ENCODE data around the gene NEAT1. TPM values are rescaled to one million over a fixed set of nuclear protein-coding genes. Genes with fewer than 3 reads are reported as not detected.

NEAT1 gene
- total RNA-seq, 1 donor, result 818 TPM

DNA sequence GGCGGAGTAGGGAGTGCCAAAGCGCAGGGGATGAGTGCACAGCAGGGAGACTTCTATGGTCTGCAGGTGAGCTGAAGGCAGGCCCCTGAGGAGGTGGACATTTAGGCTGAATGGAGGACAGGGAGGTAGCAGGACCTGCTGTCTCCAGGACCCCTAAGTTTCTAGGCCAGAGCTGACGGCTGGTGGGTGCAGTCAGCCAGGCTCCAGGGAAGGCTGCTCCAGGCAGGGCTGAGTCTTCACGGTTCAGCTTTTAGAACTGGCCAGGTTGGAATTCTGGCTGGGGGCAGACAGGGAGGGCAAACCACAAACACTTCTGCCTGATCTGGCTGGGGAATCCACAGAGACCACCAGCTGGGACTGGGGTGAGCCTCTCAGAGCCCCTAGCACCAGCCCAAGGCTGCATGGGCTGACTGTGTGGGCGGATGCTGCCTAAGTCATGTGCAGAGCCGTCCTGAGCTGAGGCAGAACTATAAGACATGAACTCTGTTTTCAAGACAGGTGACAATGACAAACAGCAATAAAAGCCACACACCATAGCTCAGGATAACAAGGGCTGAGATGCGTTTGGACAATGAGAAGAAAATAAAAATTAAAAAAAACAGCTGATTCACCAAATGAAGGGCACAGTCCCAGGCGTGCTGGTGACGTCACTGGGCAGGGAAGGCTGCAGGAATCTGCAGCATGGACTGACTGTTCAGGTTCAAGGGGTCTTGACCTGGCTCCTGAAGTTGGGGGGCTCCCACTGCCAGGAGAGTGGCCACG is 65.9 kb downstream of the NEAT1 start:
- H3K27me3 ChIP-seq (ENCODE audit: insufficient read depth, low read length), result no peaks in the 10 kb centered on the region
- no peak for DNase-seq (ENCODE audit: insufficient read length, low spot score, missing footprints)
- H3K9me3 ChIP-seq (ENCODE audit: low read depth, low read length), result no peaks in the 10 kb centered on the region
- H4K20me1 ChIP-seq (ENCODE audit: insufficient read depth, low read length), result no peaks in the 10 kb centered on the region
- peak overlapping the region; percentile 95 for H3K27ac ChIP-seq (ENCODE audit: low read depth, low read length)
- TF ChIP-seq, protein P1, sequence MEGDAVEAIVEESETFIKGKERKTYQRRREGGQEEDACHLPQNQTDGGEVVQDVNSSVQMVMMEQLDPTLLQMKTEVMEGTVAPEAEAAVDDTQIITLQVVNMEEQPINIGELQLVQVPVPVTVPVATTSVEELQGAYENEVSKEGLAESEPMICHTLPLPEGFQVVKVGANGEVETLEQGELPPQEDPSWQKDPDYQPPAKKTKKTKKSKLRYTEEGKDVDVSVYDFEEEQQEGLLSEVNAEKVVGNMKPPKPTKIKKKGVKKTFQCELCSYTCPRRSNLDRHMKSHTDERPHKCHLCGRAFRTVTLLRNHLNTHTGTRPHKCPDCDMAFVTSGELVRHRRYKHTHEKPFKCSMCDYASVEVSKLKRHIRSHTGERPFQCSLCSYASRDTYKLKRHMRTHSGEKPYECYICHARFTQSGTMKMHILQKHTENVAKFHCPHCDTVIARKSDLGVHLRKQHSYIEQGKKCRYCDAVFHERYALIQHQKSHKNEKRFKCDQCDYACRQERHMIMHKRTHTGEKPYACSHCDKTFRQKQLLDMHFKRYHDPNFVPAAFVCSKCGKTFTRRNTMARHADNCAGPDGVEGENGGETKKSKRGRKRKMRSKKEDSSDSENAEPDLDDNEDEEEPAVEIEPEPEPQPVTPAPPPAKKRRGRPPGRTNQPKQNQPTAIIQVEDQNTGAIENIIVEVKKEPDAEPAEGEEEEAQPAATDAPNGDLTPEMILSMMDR (IDR thresholded peaks at IDR 0.05; ENCODE audit: extremely low read depth, low read depth, low read length), result no peak
- H3K4me1 ChIP-seq (ENCODE audit: insufficient read depth, low read length), result peaks cover 74% of the 10 kb centered on the region
- no peaks in the 10 kb centered on the region for H3K36me3 ChIP-seq (ENCODE audit: insufficient read depth, low read length)
- H3K4me3 ChIP-seq (ENCODE audit: insufficient read depth, low read length), result peak overlapping the region; percentile 44
- H2AFZ ChIP-seq (ENCODE audit: low read length), result no peak overlapping the region
- H3K79me2 ChIP-seq (ENCODE audit: insufficient read depth, low read length), result peaks cover 50% of the 10 kb centered on the region
- peak overlapping the region; percentile 76 for H3K4me2 ChIP-seq (ENCODE audit: insufficient read depth, low read length)

DNA sequence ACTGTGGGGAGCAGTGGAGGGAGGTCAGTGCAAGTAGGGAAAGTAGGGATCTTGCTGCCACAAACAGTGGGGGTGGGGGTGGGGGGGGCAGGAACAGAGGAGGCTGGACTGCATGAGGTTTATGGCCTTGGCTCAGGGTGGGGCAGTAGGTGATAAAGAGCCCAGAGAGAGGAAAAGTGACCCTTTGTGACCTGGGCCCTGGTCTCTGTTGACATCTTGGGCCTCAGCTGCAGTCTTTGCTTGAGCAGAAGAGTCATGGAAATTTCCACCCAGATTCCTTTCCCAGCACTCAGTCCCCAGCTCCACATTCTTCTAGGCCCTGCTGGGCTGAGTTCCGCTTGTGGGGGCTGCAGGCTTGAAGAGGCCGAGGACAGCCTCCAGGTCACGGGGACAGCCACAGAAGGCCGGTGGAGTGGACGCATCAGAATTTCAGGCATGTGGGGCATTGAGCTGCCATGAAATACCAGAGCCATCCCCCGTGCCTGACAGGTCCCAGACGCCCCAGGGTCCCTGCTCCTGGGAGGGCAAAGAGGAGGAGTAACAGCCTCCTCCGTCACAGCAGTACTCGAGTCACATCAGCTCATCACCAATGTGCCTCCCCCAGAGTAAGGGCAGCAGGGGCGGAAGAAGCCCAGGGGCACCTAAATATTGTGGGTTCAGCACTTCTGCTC is 66.6 kb downstream of the NEAT1 start:
- TF ChIP-seq, protein P1 (IDR thresholded peaks at IDR 0.05; ENCODE audit: extremely low read depth, low read depth, low read length), result no peak
- Histone ChIP-seq H3K4me1 (ENCODE audit: insufficient read depth, low read length) (peaks cover 81% of the 10 kb centered on the region), H3K4me2 (ENCODE audit: insufficient read depth, low read length) (peak overlapping the region; percentile 76), H2AFZ (ENCODE audit: low read length) (no peak overlapping the region), H4K20me1 (ENCODE audit: insufficient read depth, low read length) (no peaks in the 10 kb centered on the region), H3K27me3 (ENCODE audit: insufficient read depth, low read length) (no peaks in the 10 kb centered on the region), H3K27ac (ENCODE audit: low read depth, low read length) (peak overlapping the region; percentile 95), H3K79me2 (ENCODE audit: insufficient read depth, low read length) (peaks cover 50% of the 10 kb centered on the region), H3K4me3 (ENCODE audit: insufficient read depth, low read length) (peak overlapping the region; percentile 13), H3K9me3 (ENCODE audit: low read depth, low read length) (no peaks in the 10 kb centered on the region), H3K36me3 (ENCODE audit: insufficient read depth, low read length) (no peaks in the 10 kb centered on the region)
- DNase-seq (ENCODE audit: insufficient read length, low spot score, missing footprints), result no peak

DNA sequence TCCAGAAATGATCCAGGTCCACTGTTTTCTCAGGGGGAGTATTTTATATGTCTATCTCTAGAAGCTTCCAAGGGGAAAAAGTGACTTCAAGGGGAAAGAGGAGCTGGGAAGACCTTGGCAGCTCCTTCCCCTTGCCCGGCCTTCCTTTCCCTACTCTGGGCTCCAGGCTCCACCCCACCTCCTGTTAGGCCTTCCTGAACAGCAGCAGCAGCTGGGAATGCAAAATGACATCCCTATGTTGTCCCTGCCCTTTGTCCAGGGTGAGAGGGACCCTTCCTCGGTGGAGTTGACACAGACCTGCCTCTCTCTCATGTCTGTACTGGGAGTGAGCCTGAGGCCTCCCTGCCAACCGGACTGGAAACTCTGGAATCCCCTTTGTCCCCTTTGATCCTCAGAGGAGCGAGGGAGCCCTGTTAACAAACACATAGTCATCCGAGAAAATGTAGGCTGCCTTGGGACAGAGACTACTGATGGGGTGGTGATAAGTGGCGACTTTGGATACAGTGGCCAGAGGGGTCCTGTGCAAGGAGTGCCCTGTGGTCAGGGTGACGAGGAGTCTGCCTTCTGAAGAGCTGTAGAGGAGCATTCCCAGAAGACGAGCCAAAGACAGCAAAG is 67.2 kb downstream of the NEAT1 start:
- peak overlapping the region; percentile 95 for H3K27ac ChIP-seq (ENCODE audit: low read depth, low read length)
- H4K20me1 ChIP-seq (ENCODE audit: insufficient read depth, low read length), result no peaks in the 10 kb centered on the region
- no peaks in the 10 kb centered on the region for H3K9me3 ChIP-seq (ENCODE audit: low read depth, low read length)
- H3K4me3 ChIP-seq (ENCODE audit: insufficient read depth, low read length), result peak overlapping the region; percentile 1
- H3K4me2 ChIP-seq (ENCODE audit: insufficient read depth, low read length), result peak overlapping the region; percentile 76
- peaks cover 87% of the 10 kb centered on the region for H3K4me1 ChIP-seq (ENCODE audit: insufficient read depth, low read length)
- H3K27me3 ChIP-seq (ENCODE audit: insufficient read depth, low read length), result no peaks in the 10 kb centered on the region
- TF ChIP-seq, protein P1 (IDR thresholded peaks at IDR 0.05; ENCODE audit: extremely low read depth, low read depth, low read length), result no peak
- no peak overlapping the region for H2AFZ ChIP-seq (ENCODE audit: low read length)
- H3K36me3 ChIP-seq (ENCODE audit: insufficient read depth, low read length), result no peaks in the 10 kb centered on the region
- DNase-seq (ENCODE audit: insufficient read length, low spot score, missing footprints), result no peak
- peaks cover 56% of the 10 kb centered on the region for H3K79me2 ChIP-seq (ENCODE audit: insufficient read depth, low read length)

DNA sequence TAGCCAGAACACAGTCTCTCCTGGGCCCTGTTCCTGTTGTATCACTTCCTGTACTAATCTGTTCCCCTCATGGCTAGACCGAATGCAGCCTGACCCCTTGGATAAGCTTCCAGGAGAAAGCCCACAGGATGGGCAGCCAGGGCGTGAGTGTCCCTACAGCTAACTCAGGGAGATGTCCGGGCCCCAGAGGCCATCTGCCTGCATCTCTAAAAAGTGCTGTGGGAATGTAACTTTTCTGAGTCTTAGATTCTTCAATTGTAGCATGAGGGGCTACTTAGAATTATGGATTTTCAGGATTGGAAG is 68.5 kb downstream of the NEAT1 start:
- Histone ChIP-seq H3K36me3 (ENCODE audit: insufficient read depth, low read length) (no peaks in the 10 kb centered on the region), H3K27me3 (ENCODE audit: insufficient read depth, low read length) (no peaks in the 10 kb centered on the region), H3K9me3 (ENCODE audit: low read depth, low read length) (no peaks in the 10 kb centered on the region), H3K4me3 (ENCODE audit: insufficient read depth, low read length) (peak overlapping the region; percentile 45), H4K20me1 (ENCODE audit: insufficient read depth, low read length) (no peaks in the 10 kb centered on the region), H3K4me2 (ENCODE audit: insufficient read depth, low read length) (peak overlapping the region; percentile 75), H3K4me1 (ENCODE audit: insufficient read depth, low read length) (peaks cover 85% of the 10 kb centered on the region), H3K79me2 (ENCODE audit: insufficient read depth, low read length) (peaks cover 61% of the 10 kb centered on the region), H2AFZ (ENCODE audit: low read length) (no peak overlapping the region), H3K27ac (ENCODE audit: low read depth, low read length) (peak overlapping the region; percentile 95)
- TF ChIP-seq, protein P1 (IDR thresholded peaks at IDR 0.05; ENCODE audit: extremely low read depth, low read depth, low read length), result no peak
- DNase-seq (ENCODE audit: insufficient read length, low spot score, missing footprints), result no peak
